COLO668 (cell line): ENCODE results near the gene CHRNA9.
"Not testable (repeated sequence)": the region's sequence is repeated elsewhere in the genome, so short reads cannot be mapped to it uniquely, and the experiment has no call there.

ENCODE experiments used
- DNase-seq: peaks from one replicate; lab custom pipeline; 2025; ENCODE audit not compliant: unreplicated experiment; lab: John Stamatoyannopoulos, UW

CHRNA9 gene, protein sequence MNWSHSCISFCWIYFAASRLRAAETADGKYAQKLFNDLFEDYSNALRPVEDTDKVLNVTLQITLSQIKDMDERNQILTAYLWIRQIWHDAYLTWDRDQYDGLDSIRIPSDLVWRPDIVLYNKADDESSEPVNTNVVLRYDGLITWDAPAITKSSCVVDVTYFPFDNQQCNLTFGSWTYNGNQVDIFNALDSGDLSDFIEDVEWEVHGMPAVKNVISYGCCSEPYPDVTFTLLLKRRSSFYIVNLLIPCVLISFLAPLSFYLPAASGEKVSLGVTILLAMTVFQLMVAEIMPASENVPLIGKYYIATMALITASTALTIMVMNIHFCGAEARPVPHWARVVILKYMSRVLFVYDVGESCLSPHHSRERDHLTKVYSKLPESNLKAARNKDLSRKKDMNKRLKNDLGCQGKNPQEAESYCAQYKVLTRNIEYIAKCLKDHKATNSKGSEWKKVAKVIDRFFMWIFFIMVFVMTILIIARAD

DNA sequence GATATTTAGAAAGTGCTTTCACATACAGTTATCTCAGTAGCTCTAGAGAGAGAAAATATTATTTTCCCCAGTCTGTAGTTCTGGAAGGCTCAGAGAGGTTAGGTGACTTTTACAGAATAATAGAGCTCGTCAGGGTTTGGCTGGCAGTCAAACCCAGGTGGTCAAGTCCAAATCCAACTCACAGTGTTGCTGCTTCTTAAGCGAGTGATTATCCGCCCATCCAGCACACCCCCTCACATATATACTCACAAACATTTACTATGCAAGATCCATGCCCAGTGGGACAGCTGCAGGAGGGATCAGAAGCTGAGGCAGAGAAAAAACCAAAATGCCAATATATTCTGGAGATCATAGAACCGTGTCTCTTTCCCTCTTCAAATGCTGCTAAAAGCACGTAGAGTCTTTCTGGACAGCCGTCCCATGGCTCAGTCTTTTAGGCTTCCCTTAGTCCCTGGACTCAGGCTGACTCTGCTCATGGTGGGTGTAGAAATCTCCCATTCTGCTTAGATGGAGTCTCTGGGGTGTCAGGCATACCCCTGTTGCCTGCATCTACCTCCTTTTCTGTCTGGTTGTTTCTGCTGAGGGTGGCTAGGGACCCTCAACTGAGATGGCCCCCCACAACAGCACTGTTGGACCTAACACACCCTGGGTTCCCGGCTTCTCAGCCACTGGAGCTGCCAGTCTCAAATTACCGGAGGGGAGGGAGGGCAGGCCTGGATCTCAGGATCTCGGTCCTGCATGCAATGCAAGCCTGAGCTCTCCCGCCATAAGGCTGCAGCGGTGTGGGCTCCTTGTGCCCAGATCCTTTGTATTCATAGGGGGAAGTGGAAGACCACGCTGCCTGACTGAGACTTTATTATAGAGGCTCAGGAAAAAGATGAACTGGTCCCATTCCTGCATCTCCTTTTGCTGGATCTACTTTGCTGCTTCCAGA is at the start of gene CHRNA9:
CHRNA9 (plus strand) TSS at position 743 of the 934 bp plus-strand sequence; CDS start at position 878, 135 bp downstream.
- no peak for DNase-seq

DNA sequence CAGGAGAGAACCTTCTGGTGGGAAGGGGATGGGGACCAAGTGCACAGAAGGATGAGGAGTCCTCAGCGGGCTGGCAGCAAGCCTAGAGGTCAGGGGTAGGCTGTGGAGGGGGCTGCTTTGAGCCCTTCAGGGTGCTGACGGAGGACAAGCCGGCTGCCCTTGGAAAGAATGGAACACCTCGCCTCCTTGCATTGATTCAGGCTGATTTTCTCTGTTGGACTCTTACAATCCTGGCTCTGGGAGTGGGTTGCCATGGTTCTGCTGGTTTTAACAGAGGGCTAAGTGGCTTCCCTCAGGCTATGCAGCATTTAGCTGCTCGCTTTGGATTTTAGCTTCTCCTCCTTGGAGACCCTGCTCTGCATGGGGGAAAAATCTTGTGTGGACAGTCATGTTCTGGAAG is 49.4 kb upstream of the CHRNA9 start:
- no peak for DNase-seq

DNA sequence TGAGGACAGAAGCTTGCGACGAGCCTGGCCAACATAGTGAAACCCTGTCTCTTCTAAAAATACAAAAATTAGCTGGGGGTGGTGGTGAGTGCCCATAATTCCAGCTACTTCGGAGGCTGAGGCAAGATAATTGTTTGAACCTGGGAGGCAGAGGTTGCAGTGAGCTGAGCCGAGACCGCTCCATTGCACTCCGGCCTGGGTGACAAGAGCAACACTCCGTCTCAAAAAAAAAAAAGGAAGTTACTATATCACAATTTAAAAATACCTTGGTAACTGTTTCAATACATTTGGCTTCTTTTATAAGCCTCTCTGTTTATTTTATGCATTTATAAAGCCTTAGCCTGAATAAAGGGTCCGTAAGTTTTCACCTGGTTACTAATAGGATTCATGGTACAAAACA is 46.6 kb upstream of the CHRNA9 start:
- DNase-seq = no peak

DNA sequence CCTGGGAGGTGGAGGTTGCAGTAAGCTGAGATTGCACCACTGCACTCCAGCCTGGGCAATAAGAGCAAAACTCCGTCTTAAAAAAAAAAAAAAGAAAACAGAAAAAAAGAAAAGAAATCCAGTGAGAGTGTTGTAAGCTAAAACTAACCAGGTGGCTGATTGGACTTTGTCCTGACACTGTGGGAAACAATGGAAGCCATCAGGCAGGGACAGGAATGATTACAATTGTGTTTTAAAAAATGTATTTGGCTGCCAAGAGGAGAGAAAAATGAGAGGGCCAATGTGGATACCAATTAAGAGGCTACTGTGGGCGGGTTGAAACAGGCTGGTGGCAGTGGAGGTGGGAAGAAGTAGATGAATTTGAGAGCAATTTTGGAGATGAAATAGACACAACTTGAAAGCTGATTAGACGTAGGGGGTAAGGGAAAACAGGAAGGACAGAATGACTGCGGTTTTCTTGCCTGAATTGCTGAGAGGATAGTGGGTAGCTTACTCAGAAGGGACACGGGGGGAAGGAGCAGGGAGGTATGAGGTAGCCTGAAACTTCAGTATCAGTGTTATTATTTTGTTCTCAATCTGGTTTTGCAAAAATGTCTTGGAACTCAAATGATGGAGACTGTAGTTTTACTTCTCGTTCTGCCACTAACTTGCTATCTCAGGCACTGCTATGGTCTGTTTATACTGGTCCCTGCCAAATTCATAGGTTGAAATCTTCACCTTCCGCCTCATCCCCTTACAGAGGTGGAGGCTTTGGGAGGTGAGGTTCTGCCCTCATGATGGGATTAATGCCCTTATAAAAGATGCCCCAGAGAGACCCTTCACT is 45.6 kb upstream of the CHRNA9 start:
- peak; percentile 45 for DNase-seq

DNA sequence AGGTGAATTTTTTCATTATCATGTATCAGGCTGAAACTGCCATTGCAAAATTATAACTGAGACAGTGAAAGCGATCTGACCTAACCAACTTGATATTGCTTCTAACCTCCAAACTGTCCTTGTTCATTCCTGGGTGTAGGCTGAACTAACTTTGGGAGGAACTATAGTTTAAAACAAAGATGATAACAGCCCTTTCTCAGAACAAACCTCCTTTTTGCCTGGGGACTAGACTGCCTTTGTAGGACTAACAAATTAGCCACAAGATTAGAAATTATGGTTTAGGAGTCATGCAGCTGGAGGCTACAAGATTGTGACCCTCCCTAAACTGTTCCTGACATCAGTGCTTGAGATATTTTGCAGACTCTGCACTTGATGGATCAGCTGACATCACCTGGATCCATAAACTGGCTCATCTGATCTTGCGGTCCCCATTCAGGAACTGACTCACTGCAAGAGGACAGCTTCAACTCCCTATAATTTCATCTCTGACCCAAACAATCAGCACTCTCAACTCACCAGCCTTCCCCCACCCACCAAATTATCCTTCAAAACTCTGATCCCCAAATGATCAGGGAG is 44.4 kb upstream of the CHRNA9 start:
- DNase-seq = not testable (repeated sequence)

DNA sequence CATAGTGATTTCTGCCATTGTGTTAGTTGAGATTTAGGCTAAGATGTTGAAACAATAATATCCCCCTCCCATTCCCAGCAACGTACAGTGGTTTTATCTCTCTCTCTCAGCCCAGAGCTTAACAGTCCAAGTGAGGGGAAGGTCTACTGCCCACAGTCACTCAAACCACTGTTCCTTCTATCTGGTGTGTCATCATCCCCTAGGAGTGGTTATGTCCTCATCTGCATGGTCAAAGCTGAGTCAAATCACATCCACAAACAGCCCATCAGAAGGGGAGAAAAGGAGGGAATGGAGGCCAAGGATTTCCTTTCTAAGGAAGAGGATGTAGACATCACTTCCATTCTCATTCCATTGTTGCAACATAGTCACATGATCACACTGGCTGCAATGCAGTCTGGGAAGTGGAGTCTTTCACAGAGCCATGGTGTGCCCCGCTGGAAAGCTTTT is 42.8 kb upstream of the CHRNA9 start:
- DNase-seq = no peak

DNA sequence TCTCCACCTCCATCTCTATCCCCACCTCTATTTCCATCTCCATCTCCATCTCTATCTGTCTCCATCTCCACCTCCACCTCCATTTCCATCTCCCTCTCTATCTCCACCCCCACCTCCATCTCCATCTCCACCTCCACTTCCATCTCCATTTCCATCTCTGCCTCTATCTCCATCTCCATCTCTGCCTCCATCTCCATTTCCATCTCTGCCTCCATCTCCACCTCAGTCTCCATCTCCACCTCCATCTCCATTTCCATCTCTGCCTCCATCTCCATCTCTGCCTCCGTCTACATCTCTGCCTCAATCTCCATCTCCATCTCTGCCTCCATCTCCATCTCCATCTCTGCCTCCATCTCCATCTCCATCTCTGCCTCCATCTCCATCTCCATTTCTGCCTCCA is 40.8 kb upstream of the CHRNA9 start:
- no peak for DNase-seq

DNA sequence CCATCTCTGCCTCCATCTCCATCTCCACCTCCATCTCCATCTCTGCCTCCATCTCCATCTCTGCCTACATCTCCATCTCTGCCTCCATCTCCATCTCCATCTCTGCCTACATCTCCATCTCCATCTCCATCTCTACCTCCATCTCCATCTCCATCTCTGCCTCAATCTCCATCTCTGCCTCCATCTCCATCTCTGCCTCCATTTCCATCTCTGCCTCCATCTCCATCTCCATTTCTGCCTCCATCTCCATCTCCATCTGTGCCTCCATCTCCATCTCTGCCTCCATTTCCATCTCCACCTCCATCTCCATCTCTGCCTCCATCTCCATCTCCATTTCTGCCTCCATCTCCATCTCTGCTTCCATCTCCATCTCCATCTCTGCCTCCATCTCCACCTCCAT is 40.1 kb upstream of the CHRNA9 start:
- DNase-seq = not testable (repeated sequence)

DNA sequence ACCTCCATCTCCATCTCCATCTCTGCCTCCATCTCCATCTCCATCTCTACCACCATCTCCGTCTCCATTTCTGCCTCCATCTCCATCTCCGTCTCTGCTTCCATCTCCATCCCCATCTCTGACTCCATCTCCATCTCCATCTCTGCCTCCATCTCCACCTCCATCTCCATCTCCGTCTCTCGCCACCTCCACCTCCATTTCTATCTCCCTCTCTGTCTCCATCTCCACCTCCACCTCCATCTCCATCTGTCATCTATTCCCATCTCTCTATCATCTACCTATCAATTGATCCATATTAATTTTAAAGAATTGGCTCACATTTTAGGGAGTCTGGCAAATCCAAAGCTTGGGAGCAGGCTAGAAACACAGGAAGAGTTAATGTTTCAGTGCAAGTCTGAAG is 39.6 kb upstream of the CHRNA9 start:
- DNase-seq = no peak

DNA sequence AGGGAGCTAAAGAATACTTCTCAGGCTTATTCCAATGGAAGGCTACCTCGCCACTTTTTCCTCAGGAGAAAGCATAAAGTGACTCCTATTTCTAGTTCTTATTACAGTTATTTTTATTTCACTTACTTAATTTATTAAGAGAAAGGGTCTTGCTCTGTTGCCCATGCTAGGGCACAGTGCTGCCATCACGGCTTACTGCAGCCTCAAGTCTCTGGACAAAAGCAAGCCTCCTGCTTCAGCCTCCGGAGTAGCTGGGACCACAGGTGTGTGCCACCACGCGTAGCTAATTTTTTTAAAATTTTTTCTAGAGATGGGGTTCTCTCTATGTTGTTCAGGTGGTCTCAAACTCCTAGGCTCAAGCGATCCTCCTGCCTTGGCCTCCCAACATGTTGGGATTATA is 36.0 kb upstream of the CHRNA9 start:
- DNase-seq = no peak

DNA sequence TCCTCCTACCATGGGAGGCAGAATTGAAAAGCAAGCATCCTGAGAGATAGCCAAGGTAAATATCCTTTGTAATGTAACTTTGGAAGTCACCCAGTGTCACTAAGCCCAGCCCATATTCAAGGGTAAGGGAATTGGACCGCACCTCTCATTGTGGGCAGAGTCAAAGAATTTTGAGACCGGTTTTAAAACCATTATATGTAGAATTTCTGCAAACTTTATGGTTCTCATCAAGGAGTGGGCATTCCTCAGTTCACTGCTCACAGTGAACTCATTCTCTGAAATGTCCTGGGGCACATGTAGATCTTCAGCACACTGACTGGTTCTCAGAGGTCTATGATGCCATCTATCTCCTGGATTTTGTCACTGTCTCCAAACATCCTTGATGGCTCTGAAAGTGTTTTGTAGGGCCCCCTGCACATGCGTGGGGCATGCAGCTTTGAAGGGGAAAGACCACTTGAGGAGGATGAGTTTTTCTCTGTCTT is 35.3 kb upstream of the CHRNA9 start:
- no peak for DNase-seq

DNA sequence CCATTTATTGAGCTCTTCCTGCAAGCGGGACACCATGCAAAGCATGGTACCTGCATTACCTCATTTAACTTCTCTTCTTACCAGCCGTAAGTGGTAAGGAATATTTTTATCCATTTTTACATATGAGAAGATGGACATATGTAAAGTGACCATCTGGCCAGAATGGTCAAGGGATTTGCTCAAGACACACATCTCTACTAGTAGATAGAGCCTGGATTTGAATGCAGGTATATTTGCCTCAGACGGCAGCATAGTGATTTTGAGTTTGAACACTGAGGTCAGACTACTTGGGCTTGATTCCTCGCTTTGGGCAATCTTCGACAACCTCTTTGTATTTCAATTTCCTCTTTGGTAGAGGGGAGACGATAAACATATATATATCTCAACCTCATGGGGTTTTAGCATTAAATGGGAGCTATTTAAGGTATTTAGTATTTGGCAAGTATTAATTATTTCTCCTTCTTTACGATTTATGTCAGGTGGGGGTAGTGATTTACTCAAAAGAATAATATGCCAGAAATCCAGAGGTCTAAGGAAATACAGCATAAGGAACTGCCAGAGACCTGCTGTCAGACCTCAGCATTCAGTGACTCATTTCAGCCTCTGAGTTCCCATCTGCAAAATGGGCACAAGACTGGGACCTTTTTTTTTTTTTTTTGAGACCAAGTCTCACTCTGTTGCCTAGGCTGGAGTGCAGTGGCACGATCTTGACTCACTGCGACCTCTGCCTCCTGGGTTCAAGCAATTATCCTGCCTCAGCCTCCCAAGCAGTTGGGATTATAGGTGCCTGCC is 34.6 kb upstream of the CHRNA9 start:
- DNase-seq = no peak

DNA sequence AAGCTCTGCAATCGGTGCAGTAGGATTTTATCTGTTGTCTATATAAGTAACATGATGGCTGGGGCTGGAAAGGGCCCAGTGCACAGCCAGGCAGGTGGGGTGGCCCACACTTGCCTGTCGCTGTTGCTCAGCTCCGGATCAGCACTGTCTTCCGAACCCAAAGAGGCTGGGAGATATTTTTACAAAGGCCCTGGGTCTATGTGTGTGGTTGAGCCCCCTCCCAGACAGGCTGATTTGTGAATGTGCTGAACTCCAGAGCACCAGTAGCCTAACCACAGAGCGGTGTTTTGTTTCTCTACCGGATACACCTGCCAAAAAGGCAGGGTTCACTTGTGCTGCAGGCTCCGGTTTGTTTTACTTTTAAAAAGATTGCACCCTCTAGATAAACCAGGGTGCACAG is 33.5 kb upstream of the CHRNA9 start:
- DNase-seq = no peak

DNA sequence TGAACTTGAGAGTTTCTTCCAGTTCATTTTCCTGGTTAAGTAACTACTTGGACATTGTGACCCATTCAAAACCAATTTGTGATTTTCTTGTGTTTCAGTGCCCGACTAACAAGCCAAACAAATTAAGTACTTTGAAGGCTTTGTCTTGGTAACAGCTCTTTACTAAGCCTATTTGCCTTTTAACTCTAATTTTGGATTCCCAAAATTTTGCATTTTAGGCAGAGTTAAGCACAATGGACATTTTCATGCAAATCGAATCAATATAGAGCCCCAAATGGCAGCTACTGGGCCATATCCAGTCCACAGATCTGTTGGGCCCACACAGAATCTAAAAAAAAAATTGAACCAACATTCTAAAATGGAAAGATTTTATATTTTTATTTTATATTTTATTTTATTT is 31.4 kb upstream of the CHRNA9 start:
- DNase-seq = no peak

DNA sequence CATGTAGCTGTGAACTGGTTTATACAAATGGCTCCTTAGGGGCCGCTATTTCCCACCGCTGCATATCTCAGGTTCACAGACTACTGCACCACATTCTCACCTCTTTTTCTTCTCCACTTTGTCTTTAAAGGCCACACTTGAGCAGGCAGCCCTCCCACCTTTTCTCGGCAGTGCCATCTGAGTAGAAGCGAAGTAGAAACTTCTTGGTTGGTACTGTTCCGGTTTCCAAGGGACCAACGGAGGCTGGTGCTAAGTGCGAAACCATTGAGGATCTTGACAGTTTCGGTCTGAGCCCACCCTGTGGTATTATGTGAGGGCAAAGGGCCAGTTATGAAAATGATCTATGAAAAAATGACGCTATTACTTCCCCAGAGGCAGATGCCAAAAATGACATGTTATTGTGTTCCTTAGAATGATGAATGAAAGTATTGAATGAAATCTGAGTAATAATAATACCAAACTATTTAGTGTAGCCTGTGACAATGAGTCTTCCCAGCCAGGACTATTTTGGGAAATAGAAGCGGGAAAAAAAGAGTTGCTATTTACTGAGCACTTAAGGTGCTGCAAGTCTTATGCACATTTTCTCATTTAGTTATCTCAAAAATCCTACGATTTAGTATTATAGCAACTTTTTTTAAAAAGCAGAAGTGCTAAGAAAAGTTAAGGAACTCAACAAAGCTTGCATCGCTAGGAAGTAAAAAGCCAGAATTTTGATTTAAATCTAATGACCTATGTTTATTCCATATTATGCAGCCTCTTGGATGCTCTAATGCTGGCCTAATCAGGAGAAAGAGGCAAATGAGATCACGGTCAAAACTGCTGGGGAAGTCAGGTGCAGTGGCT is 29.6 kb upstream of the CHRNA9 start:
- DNase-seq = no peak

DNA sequence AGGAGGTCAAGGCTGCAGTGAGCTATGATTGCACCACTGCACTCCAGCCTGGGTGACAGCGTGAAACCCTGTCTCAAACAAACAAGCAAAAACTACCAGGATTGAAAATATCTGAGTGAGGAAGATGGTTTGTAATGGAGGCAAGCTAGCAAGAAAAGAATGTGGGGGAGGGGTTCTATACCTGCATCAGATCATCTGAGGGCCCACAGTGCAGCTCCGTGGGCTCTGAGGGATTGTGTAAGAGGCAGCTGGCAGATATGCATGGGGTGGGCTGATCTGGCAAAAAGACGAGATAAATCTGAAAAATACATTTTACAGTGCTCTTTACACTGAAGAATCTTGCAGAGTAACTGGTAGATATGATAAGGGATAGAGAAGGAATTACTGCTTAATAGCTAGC is 28.9 kb upstream of the CHRNA9 start:
- DNase-seq = no peak

DNA sequence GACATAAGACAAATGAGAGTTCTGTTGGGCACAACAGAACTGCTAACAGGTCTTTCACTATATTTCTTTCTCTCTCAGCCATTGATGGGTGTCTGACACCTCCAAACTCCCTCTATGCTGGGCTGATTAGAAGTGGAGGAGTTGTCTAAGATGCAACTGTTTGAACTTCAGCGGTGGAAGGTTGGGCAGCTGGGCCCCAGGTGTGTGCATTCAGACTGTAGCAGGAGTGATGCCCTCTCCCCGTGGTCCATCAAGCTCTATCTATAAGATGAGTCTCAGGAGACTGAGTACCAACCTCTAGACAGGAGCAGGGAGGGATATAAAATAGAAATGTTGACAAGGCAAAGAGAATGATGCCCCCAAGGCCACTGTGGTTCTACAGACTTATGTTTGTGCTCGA is 28.2 kb upstream of the CHRNA9 start:
- DNase-seq = no peak

DNA sequence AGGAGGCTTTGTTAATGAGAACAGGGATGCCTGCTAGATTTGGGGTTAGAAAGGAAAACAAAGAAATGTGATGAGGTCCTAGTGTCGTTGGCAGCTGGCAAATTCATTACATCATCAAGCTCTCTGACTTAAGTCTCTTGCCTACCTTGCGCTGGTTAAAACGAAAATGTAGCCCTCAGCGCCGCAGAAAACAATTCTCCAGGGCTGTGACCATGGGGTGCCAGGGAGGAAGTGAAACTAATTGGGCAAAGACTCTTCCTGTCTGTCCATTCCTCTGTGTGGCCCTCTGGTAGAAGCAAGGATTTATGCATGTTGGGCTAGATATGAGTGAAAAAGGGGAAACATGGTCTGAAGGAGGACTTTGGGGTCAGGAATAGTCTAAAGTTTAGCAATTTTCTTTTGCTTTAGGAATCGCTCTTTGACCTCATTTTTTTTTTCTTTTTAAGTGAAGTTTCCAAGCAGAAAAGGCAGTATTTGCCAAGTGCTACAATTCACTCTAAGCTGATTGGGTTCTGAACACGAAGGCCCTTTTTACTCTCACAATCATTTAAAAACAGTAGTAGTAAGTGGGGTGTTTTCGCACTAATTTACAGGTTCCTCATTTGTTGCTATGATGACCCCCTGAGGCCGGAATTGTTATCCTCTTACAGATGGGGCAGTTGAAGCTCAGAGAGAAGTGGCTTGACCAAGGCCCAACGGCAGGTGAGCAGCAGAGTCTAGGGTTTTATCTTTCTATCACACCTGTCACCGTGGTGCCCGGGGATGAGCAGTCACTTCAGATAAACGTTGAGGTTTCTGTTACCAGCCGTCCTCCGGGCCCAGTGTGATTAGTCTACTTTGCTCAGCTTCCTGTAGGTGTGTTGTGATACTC is 27.3 kb upstream of the CHRNA9 start:
- DNase-seq = no peak
